GM12801 (cell line): Measurements from ENCODE around the gene ACBD4.

Experiments used
- CTCF ChIP-seq: IDR thresholded peaks from one replicate; pipeline ENCODE4 v1.5.1; 2011; ENCODE audit warnings: control low read depth; ENCODE audit not compliant: insufficient read length; ENCODE audit errors: extremely low read depth

Gene ACBD4

GRCh38 chr17:45101546-45101882 lies 34.0 kb upstream of the ACBD4 start:
- TF ChIP-seq CTCF, result no peak

GRCh38 chr17:45101883-45102811 lies 33.3 kb upstream of the ACBD4 start:
- TF ChIP-seq CTCF, result no peak

GRCh38 chr17:45102856-45103255 lies 32.6 kb upstream of the ACBD4 start:
- no peak for TF ChIP-seq CTCF

GRCh38 chr17:45103269-45103795 lies 32.2 kb upstream of the ACBD4 start:
- no peak for TF ChIP-seq CTCF

- TF ChIP-seq CTCF, result no peak
Measured at GRCh38 chr17:45104029-45104428, 31.5 kb upstream of the ACBD4 start.

GRCh38 chr17:45104497-45104896 lies 31.0 kb upstream of the ACBD4 start:
- no peak for TF ChIP-seq CTCF

- TF ChIP-seq CTCF, result no peak
Measured at GRCh38 chr17:45104907-45105624, 30.4 kb upstream of the ACBD4 start.
